GM04504 (cell line): Measurements from ENCODE around the gene BSPRY.
"Not testable (repeated sequence)": the region's sequence is repeated elsewhere in the genome, so short reads cannot be mapped to it uniquely, and the experiment has no call there.

ENCODE experiments used
- DNase-seq: peaks from one replicate; pipeline ENCODE4 v3.0.0-alpha.2; 2012; ENCODE audit warnings: low read depth

The BSPRY gene

DNA sequence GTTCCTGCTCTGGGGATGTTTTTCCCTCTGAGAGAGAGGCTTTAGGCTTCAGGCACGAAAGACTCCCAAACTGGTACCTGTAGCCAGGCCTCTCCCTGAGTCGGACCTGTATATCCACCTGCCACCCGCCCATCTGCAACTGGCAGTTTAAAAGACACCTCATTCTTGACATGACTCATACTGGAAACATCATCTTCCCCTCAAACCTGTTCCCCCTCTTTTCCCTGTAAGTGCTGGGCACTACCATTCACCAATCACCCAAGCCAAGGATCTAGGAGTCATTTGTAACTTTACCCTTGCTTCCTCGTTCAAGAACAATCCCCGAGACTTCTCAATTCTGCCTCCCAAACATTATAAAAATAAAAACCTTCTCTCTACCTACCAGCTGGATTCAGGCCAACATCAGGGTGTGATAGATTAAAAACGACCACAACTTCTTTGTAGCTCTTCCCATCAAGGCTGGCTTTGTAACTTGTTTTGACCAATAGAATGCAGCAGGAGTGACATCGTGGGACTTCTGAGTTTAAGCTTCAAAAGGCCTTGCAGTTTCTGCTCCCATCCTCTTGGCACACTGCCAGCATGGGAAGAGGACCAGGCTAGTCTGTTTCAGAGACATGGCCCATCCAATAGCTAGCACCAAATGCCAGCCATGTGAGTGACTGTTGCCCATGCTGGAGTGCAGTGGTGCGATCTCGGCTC is 7.5 kb upstream of the BSPRY start:
- DNase-seq, result no peak

DNA sequence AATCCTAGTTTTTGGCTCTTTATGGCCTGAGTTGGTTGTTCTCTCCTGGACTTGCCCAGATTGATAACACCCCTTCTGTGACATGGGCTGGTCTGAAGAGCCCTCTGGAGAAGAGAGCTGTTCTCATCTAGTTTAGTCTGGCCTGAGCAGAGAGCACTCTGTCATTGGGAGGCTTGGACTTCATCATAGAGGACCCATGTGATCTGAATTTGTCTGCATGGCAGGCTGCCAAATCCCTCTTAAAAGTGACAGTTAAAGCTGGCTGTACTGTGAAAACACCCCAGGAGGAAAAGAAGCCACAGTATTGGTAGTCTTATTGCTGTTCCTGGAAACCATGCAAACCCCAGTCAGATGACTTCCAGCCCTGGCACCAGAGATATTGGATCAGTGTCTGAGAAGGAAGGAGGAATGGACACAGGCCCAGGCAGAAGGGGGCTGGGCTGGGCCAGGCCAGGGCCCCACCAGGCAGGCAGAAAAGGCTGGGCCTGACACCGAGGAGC is 5.6 kb upstream of the BSPRY start:
- DNase-seq, result peak; percentile 52

DNA sequence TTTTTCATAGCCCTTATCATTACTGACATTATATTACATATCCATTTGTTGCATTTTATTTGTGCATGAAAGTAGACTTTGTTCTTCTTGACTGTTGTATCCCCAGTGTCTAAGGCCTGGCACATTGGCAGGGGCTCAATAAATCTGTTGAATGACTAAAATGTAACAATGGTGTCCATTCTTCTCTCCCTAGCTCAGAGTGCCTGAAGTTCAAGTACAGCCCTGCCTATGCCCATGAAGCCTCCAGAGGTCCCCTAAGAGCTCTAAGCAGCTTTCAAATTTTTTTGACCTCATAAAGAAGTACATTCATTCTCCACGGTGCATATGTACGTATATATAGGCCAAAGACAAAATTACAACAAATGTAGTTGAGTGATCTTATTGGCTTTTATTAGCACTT is 4.2 kb upstream of the BSPRY start:
- DNase-seq, result no peak

DNA sequence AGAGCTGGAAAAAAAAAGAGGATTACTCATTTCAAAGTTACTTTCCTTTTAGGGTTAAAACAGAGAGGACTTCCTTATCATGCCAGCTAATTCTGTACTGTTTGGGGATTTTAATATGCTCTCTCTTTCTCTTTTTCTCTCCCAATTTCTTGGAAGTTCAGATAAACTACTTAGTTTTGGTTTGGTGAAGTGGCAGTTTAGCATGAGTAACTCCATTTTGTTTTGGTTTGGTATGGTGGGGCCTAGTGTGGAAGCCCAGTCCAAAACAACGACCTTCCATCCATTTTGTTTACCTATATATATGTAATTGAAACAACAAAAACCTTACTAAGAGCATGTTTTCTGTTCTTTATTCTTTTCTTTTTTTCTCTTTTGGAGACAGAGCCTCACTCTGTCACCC is 3.7 kb upstream of the BSPRY start:
- DNase-seq, result no peak

DNA sequence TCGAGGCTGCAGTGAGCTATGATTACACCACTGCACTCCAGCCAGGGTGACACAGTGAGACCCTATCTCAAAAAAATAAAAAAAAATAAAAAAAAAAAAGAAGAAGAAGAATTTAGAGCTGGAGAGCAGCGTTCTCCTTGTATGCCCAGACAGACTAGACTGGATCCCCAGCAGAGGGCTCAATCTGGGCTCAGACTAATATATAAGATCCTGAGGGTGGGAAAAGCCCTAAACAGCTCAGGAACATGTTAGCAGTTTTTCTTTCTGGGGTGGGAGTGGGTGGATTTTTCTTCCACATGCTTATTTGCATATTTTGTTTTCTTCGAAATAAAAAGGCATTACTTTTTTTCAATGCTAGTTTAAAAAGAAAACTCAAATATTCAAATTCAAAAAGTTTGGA is 904 bp upstream of the BSPRY start:
- no peak for DNase-seq

DNA sequence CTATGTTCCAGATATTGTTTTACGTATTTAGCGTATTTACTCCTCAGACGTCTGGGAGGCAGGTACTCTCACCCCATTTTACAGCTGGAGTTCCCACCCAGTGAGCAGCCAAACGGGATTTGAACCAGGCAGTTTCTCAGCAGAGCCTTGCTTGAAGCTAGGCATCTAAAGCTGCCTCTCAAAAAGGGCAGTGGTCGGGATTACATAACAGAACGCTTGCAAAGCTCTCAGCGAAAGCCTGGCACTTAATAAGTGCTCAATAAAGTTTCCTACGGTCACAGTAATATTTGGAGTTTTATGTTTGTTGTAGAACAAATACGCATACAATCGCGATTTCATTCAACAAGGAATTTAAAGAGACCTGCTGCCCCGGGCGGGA is 286 bp upstream of the BSPRY start:
- DNase-seq, result no peak

DNA sequence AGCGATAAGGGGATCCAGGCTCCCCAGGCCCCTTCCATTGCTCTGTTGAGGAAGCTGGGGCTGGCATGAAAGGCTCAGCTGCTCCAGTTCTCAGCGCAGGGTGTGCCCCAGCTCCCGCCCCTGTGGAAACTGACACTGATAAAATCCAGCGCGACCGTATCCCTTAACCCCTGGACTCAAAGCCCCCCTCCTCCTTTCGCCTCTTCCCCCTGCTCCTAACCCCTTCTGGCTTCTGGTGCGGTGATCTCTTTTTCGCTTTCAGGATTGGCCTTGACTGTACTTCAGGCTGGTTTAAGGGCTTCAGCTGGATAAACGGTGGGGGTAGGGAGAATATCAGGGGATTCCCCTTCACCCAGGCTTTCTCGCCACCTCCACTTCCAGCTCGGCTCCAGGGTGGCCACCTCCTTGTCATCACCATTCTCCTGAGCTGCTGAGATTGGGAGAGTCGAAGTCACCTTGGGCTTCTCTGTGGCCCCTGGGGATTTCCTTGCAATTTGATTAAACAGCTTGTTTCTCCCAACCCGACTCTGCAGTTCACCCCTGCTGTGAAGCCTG is 843 bp downstream of the BSPRY start:
- no peak for DNase-seq

DNA sequence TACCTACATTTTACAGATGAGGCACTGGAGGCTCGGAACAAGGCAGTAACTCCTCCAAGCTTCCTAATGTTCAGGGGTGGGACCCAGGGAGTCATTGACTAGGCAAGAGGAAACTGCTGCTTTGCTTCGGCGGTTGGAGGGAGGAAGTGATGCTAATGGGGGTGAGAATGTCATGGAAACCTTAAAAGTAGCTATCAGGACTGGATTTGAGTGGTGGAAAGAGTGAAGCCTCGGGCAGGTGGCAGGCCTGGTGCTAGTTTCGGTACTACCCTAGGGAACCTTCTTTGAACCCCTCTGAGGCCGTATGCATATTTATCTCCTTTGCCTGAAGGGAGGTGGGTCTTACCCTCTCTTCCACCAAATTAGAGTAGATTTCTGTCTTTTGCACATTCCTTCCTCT is 1.6 kb downstream of the BSPRY start:
- DNase-seq, result no peak

DNA sequence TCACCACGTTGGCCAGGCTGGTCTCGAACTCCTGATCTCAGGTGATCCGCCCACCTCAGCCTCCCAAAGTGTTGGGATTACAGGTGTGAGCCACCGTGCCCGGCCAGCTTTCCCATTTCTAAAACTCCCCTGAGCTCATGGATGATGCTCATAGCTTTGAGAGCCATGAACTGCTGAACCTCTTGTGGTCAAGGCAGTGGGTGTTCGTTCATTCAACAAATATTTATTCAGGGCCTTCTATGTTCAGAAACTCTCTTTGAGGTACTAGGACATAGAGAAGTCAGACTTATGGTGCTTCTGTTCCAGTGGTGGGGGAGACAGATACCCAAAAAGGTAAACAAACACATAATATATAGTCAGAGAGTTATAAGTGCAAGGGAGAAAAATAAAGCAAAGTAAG is 2.7 kb downstream of the BSPRY start:
- DNase-seq, result no peak

DNA sequence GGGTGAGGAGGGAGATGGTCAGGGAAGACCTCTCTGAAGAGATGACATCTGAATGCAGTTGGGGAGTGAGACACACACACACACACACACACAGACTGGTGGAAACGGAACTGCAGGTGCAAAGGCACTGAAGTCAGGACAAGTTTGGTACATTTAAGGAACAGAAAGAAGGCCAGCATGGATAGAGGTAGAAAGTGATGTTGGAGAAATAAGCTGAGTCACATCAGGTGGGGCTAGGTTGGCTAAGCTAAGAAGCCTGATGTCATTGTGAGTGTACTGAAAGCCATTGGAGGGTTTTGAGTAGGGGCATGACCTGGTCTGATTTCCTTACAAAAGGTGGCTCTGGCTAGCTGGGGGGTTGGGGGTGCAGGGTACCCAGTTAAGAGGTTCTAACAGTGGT is 3.1 kb downstream of the BSPRY start:
- DNase-seq, result no peak

DNA sequence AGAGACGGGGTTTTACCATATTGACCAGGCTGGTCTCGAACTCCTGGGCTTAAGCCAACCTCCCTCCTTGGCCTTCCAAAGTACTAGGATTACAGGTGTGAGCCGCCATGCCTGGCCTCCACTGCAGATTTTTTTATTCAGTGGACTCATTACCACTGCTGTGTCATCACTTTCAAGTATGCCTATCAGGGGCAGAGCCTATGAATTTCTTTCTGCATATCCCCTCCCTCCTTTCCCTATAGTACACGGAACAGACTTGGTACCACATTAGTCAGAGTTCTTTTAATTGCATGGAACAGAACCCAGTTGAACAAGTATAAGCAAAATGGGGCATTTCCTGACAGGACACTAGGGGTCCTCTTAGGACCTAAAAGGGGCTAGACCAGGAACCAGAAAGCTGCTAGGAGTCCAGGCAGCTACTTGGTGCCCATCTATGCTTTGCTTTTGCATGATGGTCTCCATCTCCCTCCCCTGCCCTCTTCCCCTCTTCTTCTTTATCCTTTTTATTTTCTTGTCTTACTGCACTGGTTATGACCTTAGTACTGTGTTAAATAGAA is 5.8 kb downstream of the BSPRY start:
- no peak for DNase-seq

DNA sequence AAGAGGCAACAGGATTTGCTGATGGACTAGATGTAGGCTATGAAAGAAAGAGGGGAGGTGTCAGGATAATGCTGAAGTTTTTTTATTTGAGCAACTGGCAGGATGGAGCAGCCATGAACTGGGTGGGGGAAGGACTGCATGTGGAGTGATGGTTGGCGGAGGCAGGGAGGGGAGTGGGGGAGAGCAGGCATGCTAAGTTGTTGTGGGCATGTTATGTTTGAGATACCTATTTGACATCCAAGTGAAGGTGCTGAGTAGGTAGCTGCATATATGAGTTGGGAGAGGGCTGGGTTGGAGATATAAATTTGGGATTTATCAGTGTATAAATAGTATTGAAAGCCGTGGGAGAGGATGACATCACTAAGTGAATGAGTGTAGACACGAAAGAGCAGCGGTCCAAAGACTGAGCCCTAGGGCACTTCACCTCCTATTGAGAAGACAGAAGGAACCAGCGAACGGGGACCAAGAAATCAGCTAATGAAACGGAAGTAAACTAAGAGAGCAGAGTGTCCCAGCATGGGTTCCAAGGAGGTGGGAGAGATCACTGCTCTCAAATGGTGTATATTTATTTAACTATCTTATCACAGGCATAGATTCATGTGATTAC is 7.4 kb downstream of the BSPRY start:
- DNase-seq, result no peak

DNA sequence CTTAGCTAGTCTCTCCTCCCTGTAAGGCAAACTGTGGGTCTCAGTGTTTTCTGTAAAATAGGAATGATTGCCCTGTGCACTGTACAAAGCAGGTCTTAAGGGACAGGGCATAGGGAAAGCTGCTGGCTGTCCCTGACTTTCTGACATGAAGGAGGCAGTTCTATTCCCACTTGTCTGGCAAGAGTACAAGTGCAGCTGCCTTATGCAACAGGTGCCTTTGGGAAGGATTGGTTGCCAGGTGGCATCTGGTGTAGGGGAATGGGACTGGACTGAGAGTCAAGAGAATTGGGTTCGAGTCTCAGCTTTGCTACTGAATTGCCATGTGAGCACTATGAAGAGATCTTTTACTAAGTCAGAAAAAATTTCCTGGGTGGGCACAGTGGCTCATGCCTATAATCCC is 10.0 kb downstream of the BSPRY start:
- no peak for DNase-seq

DNA sequence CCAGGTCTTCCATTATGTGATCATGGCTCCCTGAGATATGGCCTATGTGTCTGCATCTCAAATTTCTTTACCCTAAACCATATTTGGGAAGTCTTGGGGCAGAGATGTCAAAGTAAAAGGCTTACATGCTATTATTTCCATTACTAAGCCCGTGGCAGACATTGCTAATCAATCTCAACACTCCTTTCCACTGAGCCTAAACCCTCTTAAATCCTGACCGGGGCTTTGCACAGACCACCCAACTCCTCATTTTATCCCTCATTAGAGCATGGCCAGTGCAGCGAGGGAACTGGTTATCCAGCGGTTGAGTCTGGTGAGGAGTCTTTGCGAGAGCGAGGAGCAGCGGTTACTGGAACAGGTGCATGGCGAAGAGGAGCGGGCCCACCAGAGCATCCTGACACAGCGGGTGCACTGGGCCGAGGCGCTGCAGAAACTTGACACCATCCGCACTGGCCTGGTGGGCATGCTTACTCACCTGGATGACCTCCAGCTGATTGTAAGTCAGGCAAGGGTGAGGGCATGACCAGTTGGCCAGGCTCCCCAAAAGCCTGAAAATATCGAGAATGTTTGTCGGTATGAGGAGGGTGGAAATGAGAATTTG is 11.0 kb downstream of the BSPRY start:
- no peak for DNase-seq

DNA sequence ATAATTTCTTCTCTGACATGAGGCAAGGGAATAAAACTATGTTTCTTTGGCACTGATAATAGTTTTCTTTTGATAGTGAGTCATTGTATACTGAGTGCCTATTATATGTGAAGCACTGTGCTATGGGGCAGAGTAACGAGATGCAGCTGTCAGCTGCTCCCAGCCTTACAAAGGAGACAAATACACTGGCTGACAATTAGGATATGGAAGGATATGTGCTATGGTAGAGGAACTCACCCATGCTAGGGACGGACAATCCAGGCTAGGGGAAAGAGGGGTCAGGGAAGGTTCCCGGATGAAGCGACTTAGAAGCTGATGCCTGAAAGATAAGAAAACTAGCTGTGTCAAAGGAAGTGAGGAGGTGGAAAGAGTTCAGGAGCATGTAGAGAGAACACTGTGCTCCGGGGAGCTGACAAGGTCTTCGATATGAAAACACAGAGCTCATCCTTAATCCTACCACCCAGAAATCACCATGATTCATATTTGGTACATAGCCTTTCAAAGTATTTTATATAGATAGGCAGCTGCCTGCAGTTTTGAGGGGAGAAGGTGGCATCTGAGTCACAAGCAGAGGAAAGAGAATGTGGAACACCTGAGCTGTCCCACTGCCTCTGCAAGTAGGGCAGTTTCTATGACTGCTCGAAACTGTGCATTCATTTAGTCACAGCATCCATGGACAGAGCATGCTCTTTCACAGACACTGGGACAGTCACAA is 12.1 kb downstream of the BSPRY start:
- no peak for DNase-seq

DNA sequence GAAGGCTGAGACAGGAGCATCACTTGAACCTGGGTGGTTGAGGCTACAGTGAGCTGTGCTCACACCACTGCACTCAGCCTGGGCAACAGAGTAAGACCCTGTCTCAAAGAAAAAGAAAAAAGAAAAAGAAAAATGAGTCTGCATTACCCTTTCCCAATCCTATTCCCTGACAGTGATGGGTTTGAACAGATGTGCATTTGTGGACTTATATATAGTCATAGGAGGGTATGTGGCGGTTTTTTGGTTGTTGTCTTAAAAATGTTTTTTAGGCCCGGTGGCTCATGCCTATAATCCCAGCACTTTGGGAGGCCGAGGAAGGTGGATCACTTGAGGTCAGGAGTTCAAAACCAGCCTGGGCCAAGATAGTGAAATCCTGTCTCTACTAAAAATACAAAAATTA is 14.0 kb downstream of the BSPRY start:
- no peak for DNase-seq

DNA sequence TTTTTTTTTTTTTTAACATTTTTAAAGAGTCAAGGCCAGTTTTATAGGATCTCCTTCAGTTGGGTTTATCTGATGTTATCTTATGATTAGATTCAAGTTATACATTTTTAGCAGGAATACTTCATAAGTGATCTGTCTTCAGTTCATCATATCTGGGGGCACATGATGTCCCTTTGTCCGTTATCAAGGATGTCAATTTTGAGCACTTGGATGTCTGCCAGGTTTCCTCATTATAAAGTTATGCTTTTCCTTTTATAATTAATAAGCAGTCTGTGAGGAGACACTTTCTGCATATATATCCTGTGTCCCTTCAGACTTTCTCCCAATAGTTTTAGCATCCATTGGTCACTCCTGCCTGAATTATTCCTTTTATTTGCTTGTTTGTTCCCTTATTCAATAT is 15.6 kb downstream of the BSPRY start:
- DNase-seq, result no peak

DNA sequence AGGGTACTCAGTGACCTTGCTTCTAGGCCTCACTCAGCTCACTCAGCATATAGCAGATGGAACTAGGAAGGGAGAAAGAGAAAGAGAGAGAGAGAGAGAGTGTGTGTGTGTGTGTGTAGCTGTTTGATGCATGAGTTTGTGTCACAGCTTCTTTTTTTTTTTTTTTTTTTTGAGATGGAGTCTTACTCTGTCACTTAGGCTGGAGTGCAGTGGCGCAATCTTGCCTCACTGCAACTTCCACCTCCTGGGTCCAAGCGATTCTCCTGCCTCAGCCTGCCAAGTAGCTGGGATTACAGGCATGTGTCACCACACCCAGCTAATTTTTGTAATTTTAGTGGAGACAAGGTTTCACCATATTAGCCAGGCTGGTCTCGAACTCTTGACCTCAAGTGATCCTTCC is 16.3 kb downstream of the BSPRY start:
- DNase-seq, result not testable (repeated sequence)

DNA sequence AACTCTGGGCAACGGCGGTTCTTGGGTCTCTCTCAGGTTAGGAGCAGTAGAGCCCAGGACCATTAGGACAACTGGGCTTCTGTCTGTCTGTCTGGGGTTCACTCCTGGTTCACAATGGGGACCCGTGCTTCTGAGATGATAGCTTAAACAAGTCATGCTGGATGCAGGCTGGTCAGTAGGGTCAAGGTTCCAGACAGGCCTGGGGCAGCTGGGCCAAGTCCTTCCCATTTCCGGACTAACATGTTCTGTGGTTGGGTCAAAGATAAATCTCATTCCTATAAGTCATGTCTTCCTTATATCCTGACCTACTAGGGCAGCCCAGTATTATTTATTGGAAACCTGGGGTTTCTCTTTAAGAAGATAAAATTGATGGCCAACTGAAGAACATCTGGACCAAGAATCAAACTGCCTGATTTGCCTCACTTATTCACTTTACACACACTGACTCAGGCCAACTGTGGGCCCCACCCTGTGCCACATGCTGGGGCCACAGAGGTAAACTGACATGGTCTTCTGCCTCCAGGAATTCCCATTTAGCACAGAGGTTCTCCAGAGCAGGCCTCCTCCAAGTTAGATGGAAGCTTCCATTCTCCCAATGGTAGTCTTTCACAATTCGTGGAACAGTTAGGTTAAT is 19.1 kb downstream of the BSPRY start:
- DNase-seq, result no peak

DNA sequence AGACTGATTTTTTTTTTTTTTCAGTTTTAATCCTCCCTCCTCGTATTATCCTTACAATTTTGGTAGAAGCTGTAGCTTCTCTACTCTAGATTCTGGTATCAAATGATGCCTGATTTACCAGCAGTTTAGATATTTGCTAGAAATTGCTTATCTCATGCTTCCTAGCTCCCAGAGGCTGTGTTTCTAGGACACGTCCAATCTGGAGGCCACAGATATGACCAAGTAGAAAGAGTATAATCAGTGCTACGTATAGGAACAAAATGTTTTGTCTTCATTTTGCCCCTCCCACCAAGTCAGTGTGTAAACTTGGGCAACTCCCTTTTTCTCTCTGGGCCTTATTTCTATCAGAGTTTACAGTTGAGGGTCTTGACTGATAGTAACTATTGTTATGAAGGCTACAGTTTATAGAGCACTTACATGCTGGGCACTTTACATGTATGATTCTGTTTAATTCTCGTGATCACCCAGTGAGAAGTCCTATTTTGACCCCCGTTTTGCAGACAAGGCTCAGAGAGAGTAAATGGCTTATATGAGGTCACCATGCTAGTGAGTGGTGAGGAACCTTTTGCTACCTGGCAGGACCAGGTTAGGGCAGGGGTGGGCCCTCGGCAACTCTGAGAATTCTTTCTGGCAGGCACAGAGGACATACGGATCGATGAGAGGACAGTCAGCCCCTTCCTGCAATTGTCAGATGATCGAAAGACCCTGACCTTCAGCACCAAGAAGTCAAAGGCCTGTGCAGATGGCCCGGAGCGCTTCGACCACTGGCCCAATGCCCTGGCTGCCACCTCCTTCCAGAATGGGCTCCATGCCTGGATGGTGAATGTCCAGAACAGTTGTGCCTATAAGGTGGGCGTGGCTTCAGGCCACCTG is 19.9 kb downstream of the BSPRY start:
- no peak for DNase-seq

DNA sequence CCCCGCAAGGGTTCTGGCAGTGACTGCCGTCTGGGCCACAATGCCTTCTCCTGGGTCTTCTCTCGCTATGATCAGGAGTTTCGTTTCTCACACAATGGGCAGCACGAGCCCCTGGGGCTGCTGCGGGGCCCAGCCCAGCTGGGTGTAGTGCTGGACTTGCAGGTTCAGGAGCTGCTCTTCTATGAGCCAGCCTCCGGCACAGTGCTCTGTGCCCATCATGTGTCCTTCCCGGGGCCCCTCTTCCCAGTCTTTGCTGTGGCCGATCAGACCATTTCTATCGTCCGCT is 20.5 kb downstream of the BSPRY start:
- DNase-seq, result no peak
